GM19328 (cell line): ENCODE results near the gene NRG3.

Source experiments
- ATAC-seq: cut with Tn5 transposase; IDR thresholded peaks from one replicate; pipeline ENCODE4 v1.9.1; 2021; ENCODE audit warnings: mild to moderate bottlenecking, moderate library complexity; ENCODE audit not compliant: unreplicated experiment

Gene NRG3

DNA sequence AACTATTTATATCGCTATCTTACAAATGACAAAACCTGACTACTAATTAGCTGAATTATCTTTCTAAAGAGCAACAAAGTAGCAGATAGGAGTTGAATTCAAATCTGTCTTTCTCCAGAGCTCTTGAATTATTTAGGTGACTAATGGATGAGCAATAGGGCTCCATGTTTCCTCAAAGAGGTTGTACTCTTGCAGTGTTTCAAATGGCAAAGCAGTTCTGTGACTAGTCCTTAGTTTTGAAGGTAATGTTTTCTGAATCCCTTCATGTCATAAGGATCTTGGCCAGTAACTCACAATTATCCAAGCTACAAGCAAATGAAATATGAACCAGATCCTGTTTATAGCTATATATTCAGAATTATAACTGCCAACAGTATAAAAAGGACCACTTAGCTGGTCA lies 999.7 kb downstream of the NRG3 start:
- no peak for ATAC-seq

DNA sequence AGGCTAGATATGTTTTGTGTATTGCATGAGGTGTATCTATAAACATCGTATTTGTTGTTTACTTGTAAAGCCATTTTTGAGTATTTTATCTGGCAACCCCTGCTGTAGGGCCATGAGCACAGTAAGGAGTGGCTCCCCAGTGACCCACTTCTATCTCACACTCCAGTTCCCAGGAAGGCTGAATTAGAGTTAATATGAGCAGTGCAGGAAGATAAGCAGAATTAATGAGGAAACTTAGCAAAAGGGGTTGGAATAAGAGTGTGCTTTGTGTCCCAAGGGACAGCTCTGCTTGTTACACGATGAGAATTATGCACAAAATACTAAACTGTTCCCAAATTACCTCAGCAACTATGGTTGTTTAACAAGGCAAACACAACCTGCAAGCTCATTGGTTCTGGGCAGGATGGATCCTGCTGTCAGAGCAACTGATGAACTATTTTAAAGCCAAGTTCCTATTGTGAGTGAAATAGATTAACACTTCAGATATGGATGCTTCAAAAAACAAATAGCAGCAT lies 1005.8 kb downstream of the NRG3 start:
- no peak for ATAC-seq

DNA sequence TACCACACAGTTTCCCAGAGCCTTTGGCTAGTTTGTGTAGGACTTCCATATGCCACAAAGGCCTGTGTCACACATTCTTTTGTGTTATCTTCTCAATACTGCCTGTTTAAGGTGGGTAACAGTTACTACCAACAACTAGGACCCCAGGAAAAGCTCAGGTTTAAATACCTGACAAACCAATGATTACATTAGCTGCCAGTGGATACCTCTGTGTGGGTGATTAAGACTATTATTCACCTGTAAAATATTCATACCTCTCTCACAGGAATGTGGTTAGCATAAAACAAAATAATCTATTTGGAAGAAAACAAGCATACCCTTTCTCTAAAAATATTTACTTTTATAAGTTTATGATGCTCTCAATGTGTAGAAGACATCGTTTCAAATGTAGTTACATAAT lies 1007.7 kb downstream of the NRG3 start:
- no peak for ATAC-seq

DNA sequence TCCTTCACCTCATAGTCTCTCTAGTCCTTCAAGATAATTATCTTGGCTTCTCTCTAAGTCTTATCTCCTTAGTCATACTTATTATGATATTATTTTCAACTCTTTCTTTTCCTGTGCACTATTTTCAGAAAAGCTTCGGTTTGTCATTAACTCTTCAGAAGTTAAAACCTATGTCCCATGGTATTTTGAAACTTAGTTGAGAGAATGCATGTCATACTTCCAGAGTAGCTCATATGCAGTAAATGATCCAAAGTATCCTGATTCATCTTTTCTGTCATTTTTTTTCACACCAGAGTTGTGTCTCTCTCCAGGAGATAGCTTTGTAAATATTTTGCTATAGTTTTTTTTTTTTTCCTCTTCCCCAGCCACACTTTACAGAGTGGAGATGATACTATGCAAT lies 1008.6 kb downstream of the NRG3 start:
- no peak for ATAC-seq

DNA sequence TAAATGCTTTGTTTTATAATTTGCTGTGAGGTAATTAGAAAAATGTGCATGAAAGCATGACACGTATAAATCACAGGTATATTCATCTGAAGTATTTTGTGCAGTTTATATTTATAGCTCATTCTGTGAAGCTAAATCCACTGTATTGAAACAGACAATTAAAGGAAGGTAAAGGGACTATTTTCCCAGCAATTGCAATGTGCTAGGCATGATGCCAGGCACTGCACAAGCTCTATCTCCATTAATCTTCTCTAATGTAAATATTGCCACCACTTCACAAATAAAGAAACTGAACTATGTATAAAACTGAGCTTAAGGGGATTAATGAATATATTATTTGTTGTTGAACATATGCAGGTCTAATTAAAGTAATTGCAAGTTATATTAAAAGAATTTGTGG lies 1012.5 kb downstream of the NRG3 start:
- no peak for ATAC-seq

DNA sequence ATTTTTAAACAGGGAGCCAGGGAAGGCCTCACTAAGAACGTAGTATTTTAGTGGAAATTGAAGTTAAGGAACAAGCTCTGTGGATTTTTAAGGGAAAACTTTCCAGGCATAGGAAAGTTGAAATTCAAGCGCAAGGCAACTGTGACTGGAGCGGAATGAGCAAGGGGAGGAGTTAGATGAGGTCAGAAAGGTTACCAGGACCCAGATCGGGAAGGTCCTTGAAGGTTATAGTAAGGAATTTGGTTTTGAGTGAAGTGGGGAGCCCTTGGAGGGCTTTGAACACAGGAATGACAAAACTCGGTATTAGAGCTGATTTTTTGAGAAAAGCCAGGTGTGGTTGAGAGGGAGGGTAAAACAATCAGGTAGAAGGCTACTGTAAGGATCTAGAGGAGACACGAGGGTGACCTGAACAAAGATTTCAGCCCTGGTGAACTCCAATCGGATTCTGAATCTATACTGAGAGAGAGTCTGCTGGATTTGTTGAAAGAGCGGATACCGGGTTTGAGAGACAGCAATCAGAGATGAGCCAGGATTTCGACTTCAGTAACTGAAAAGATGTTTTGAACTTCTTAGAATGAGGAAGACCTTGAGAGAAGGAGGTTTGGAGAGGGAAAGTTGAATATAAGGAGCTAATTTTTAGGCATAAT lies 1013.9 kb downstream of the NRG3 start:
- ATAC-seq, result no peak

DNA sequence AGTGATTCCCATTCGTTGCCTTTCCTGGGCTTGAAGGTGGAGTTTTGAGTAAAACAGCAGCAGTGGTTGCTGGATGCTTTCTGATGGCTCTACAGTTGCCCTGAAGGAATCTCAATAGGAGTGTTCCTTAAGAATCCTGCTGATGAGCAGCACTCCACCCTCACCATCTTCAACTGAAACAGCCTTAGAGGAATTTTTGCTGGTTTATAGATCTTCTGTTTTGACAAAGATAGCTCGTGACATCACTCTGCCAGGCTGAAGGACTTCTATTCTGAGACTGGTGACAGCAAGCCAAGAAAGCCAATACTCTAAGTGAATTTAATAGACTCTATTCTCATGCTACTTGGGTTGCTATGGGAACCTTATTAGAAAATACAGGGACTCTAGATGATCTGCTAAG lies 1014.7 kb downstream of the NRG3 start:
- ATAC-seq, result no peak

DNA sequence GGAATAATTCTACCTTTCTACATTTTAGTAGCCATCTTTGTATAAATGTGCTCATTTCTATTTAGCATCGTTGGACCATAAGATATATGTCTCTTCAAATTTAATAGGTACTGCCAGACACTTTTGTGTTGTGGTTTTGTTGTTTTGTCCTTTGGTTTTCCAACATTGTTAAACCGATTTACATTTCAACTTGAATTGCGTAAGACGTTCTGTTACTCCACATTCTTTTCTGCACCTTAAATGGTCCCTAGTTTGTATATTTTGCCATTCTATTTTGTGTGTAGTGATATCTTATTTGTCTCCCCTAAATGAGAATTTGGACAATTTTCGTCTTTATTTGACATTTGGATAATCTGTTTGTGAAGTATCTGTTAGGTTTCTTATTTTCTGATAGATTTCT lies 1015.6 kb downstream of the NRG3 start:
- no peak for ATAC-seq

DNA sequence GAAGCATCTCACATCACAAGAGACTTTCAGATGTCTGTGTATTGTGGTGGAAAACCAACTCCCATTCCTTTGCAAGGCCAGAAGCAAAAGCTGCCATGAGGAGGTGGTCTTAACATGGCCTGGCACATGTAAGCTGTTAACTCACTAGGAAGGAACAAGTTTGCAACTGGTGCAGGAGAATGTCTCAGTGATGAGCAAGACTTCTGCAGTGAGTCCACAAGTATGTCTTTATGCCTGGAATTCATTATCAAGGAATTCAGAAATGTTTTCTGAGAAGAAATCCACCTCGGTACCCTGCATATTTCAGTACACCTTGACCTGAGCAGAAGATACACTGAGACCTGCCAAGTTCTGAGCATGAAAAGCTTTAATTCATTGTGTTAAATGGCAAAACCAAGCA lies 1033.1 kb downstream of the NRG3 start:
- no peak for ATAC-seq

DNA sequence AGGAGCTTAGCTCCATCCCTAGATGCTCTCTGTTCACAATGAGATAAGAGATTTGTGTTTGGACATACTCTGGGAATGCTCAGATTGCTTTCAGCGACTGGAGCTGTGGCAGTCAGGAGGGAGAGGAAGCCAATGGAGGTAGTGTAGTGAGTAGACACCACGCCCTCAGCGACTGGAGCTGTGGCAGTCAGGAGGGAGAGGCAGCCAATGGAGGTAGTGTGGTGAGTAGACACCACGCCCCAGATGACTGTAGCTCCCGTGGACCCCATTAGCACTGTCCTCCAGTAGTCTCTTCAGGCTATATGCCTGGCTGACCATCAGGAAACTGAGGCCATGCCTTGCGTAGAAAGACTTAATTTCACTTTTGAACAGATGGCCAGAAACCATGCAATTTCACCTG lies 1033.8 kb downstream of the NRG3 start:
- no peak for ATAC-seq

DNA sequence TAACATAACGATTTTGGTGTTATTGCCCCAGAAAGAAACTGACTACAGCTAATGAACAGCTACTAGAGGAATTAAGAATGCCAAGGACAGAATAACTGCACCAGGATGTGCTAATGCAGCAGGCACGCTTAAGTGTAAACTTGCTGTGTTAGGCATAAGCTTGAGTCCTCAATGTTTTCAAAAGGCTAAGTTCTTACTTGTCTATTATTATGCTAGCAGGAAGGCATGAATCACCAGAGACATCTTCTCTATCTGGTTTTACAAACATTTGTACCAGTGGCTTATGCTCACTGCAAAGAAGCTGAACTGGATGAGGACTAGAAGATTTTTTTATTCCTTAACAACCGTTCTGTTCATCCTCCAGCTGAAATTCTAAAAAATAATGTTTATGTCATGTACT lies 1035.3 kb downstream of the NRG3 start:
- no peak for ATAC-seq

DNA sequence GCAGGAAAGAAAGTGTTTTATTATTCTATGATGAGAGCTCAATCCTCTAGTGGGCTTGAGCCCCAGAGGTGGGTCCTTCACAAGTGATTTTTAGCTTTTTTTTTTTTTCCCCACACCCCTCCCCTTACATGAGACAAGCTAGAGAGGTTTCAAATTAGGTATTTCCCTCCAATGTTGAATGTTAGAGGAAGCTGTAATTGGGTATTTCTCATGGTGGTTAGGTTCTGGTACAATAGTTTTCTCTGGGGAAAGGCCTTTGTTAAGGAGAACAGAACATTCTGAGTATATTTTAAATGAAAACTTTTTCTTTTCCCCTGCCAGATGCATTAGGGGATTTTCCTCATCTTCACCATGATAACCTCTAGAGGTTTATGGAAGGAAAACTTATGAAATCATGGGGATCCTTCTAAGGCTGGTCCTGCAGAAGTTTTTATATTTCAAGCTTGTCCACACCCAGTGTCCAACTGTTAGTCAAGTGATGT lies 1039.7 kb downstream of the NRG3 start:
- ATAC-seq, result no peak

DNA sequence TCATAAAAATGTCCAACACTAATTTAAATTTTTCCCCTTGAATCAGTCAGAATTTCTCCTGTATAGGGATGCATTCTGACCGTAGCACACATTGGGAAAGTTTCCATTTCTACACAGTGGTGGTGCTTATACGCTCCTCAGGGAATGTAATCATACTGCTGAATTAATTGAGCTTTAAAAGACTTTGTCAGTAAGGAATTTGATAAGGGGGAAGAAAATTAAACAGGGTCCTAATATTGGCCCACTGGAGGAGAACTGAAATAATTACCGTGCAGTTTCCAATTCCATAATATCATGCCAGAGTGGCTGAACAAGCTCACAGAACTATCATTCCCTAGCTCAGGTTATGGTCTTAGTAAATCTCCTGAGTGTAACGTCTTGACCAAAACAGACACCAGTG lies 1041.9 kb downstream of the NRG3 start:
- no peak for ATAC-seq

DNA sequence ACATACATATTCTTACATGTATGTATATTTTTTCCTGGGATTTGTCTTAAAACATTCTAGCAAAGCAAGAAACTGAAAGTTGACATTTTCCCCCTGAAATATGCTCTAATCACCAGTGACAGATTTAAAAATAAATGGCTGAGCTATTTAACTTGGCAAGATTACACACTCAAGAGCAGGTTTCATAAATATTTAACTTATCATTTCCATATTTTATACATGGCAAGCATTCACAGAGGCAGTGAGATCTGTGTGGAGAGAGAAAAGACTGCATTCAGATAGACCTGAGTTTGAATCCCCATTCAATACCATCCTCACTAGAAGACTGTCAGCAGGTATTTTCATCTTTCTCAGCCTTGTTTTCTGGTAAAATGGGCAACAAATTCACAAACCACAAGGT lies 1043.0 kb downstream of the NRG3 start:
- no peak for ATAC-seq

DNA sequence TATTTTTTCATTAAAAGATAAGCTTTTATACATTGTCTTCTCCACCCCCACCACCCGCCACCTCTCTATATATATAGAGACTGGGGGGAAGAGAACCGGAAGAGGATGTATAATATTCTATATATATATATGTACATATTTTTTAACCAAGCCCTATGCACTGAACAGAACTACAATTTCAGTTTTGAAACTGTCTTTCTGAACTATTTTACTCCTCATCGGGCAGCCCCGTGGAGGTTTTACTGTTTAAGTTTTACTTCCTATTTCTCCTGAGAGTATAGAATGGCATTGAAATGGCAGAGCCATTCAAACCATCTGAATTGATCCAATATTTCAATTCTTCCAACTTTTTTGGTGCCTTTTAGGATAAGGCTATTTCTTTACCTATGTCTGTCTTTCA lies 1047.1 kb downstream of the NRG3 start:
- no peak for ATAC-seq

DNA sequence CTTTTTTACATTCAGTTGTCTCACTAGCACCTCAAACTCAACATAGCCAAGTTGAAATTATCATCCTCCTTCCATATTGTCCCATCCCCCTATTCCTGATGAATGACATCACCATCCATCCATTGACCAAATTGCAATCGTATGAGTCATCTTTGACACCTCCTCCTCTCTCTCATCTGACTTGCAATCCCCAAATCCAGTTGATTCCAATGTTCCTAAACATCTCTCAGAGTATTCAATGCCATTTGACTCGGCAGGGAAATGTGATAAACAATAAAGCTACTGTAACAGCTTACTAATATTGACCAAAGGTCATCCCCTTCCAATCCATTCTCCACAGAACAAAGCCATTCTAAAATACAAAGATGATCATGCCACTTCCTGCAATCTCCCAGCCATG lies 1047.8 kb downstream of the NRG3 start:
- ATAC-seq, result no peak

DNA sequence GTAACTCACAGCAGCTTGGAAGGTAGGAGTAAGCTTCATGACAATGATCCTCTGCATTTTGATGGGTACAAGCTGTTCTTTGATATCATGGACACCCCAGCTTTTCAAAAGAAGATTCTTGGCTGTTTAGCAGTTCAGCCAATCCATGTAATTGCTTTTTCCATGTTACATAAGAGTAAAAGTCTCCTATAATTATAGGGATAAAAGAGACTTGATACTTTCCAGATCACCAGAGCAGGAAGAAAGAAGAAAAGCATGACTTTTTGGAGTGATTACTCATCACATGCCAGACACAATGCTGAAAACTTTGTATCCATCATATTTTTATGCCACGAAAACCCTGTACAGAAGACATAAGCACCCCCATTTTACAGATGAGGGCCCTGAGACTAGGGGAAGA lies 1049.7 kb downstream of the NRG3 start:
- ATAC-seq, result no peak

DNA sequence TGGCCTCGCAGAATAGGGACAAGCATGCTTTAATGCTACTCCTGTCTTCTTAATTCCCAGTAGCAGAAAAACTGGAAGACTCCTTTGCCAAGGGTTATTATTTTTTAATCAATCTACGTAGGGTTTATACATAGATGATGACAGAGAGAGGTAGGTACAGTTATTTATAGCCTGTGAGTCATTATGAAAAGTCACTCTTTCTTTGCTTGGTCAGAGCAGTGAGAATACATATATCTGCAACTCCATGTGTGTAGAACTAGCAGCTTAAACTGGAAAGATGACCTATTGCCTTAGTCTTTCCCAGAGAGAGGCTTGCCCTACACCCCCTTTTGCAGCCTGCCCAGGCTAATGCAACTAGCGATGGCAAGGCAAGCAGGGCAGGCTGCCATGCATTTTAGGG lies 1050.6 kb downstream of the NRG3 start:
- no peak for ATAC-seq

DNA sequence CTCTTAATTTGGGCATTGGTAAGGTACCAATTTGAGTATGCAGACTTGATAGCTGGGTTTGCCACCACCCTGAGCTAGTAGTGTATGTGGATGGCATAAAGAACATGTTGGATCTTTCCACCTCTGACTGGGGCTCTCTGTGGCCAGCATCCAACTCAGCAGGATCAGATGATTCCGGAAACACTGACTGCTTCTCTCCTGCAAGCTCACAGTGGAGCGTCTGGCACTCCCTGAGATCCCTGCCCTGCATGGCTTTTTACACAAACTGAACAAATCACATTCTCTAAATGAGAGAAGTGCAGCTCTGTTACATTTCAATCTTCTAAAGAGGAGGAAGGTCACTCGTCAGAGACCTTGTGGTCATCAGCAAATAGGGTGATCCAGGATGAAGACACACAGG lies 1057.5 kb downstream of the NRG3 start:
- ATAC-seq, result no peak

DNA sequence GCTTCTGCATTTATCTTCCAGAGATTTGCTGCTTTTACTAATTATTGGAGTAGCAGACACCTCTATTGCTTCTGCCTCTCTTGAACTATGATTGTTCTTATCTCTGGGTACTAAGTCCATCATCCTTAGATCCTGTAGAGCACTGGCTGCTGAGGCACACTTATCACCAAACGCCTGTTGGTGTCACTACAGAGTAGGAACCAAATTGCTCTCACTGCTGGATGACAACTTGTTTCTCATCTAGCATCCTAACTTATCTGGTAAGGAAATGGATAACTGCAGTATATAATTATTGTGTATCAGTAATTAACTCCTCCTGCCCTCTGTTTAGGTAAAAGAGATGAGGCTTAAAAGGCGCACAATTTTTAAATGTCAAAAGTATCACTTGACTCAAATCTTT lies 1059.4 kb downstream of the NRG3 start:
- ATAC-seq, result no peak

DNA sequence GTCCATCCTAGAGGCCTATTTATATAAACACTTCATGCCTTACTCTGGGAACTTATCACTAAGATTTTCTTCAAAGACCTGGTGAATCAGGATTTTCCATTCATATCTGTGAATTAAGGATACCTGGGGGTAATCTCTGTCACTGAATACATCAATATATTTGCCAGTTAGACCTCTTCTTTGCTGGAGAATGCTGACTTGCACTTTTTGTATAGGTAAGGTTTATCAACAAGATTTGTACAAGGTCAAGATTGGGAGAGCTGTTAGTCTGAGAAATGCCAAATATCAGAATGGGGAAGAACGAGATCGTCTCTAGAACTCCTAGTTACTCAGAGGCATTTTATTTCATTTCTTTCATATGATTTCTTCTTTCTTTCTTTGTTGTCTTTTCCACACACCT lies 1060.0 kb downstream of the NRG3 start:
- ATAC-seq, result no peak

DNA sequence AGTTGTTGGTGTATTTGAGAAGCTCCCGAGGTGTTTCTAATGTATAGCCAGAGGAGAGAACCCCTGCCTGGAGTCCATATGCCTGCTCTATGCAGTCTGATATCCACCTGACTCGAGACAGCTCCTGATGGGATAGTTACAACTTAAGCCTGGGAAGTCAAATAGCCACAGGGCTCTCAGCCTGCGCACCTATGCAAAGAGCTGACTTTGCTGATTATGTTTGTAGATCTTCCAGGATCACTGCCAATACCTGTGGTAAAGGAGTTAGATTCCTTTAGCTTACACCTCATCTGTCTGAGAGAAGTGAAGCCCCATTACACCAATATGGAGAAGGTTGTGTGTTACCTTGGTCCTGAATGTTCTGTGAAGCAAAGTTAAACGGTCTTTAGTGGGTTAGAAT lies 1063.3 kb downstream of the NRG3 start:
- no peak for ATAC-seq
